LNCaP clone FGC (cell line): ENCODE data around the gene NLGN4X.

ENCODE experiments used
- DNase-seq: peaks from one replicate; pipeline ENCODE4 v3.0.0-alpha.2; 2011; ENCODE audit warnings: low read depth
- H3K4me3 ChIP-seq: 2 replicates; pipeline ENCODE4 v1.5.1; 2011; ENCODE audit warnings: mild to moderate bottlenecking, low read depth, low read length, control low read depth
- CTCF ChIP-seq: IDR thresholded peaks from 2 replicates; pipeline ENCODE4 v1.5.1; 2012; ENCODE audit warnings: mild to moderate bottlenecking; ENCODE audit not compliant: control insufficient read depth, insufficient read depth; ENCODE audit errors: extremely low read depth

Gene NLGN4X

GRCh38 chrX:5869786-5870185, 358.9 kb downstream of the NLGN4X start:
- TF ChIP-seq CTCF = no peak
- DNase-seq = no peak
- H3K4me3 ChIP-seq = no peak overlapping the region

GRCh38 chrX:5867778-5868177, 360.9 kb downstream of the NLGN4X start:
- no peak overlapping the region for H3K4me3 ChIP-seq
- no peak for DNase-seq
- no peak for TF ChIP-seq CTCF

- no peak overlapping the region for H3K4me3 ChIP-seq
Observed at GRCh38 chrX:5857232-5857631, 371.4 kb downstream of the NLGN4X start.

DNA sequence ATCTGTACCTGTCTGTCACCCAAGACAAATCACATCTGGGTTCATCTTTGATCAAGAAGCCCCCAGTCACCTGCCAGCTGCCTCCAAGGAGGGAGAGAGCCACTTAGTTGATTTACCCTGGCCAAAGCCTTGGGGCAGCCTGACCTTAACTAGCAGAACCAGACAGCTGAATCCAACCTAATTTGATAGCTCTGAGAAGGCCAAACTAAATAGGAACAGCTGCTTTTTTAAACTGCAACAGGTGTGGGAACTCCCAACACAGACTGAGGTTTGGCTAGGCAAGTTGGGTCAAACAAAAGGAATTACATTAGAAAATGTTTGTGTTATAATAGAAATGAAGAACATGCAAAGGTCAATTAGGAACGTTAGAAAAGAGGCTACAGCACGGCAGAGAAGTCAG, 375.7 kb downstream of the NLGN4X start:
- DNase-seq = no peak
- H3K4me3 ChIP-seq = no peak overlapping the region
- TF ChIP-seq CTCF = no peak

More at GRCh38 chrX:5857232-5857631, 371.4 kb downstream of the NLGN4X start:
- DNase-seq = no peak
- TF ChIP-seq CTCF = no peak

DNA sequence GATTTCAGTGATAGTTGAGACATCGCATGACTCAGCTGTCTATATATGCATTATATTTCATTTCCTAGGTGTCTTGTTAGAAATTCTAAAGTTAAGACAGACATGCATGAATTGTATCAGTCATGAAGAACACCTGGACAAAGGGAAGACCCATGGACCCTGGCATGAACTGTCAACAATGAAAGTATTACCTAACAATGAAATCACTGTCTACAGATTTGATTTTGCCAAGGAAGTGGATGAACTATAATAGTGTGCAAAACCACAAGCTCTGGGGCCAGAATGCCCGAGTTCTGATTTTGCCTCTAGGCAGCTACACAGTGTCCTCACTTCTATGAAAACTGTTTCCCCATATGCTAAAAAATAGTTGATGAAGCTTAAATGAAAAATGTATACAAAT, 386.1 kb downstream of the NLGN4X start:
- TF ChIP-seq CTCF = no peak
- no peak overlapping the region for H3K4me3 ChIP-seq
- DNase-seq = no peak
